ENCODE measurements around the gene SLAIN1.
"Not testable (repeated sequence)": the region's sequence is repeated elsewhere in the genome, so short reads cannot be mapped to it uniquely, and the experiment has no call there.

The SLAIN1 gene

GRCh38 chr13:77697217-77698103 is at the start of gene SLAIN1:
Gene SLAIN1, plus strand, starts transcription at chr13:77697687. Its CDS starts 227 bp downstream, at chr13:77697914.
- Mint-ChIP-seq H3K4me3 (peak within 1 kb of the TSS; percentile 95 to 99), H3K9me3 (no peaks in the 10 kb centered on the region), H3K27me3 (no peaks in the 10 kb centered on the region), H3K36me3 (no peaks in the 10 kb centered on the region), H3K27ac (peak within 1 kb of the TSS; percentile 95), H3K4me1 (peaks cover 16 to 29% of the 10 kb centered on the region in 2 donors)
- ATAC-seq (replicated peaks) (peak; percentile 80 to 85), DNase-seq (peak; percentile 77)

- Mint-ChIP-seq H3K4me3 (no peak overlapping the region), H3K4me1 (no peaks in the 10 kb centered on the region), H3K27ac (no peak overlapping the region), H3K27me3 (peaks cover 6 to 8% of the 10 kb centered on the region in 2 donors), H3K36me3 (no peaks in the 10 kb centered on the region), H3K9me3 (peaks cover 4 to 7% of the 10 kb centered on the region in 2 donors)
- ATAC-seq (replicated peaks): no peak
- DNase-seq: no peak
Observed at GRCh38 chr13:77650409-77650808, 47.1 kb upstream of the SLAIN1 start.

- DNase-seq (no peak), ATAC-seq (replicated peaks) (no peak)
- peaks cover 7% of the 10 kb centered on the region in 2 donors for H3K9me3 Mint-ChIP-seq
- H3K27ac Mint-ChIP-seq: no peak overlapping the region
- H3K4me1 Mint-ChIP-seq: no peaks in the 10 kb centered on the region
- no peaks in the 10 kb centered on the region for H3K36me3 Mint-ChIP-seq
- peaks cover 0 to 8% of the 10 kb centered on the region in 2 donors for H3K27me3 Mint-ChIP-seq
- H3K4me3 Mint-ChIP-seq: no peak overlapping the region
Observed at GRCh38 chr13:77653301-77653700, 44.2 kb upstream of the SLAIN1 start.

GRCh38 chr13:77660016-77660415 is 37.5 kb upstream of the SLAIN1 start:
- H3K4me3 Mint-ChIP-seq; DNase-seq; H3K27ac Mint-ChIP-seq; H3K36me3 Mint-ChIP-seq; H3K9me3 Mint-ChIP-seq; H3K4me1 Mint-ChIP-seq; ATAC-seq (replicated peaks); H3K27me3 Mint-ChIP-seq: not testable (repeated sequence)

GRCh38 chr13:77660841-77661250 is 36.6 kb upstream of the SLAIN1 start:
- DNase-seq (no peak), ATAC-seq (replicated peaks) (no peak)
- H3K4me3 Mint-ChIP-seq: no peak overlapping the region
- H3K27ac Mint-ChIP-seq: no peak overlapping the region
- no peaks in the 10 kb centered on the region for H3K4me1 Mint-ChIP-seq
- H3K27me3 Mint-ChIP-seq: no peaks in the 10 kb centered on the region
- no peaks in the 10 kb centered on the region for H3K36me3 Mint-ChIP-seq
- peaks cover 0 to 3% of the 10 kb centered on the region in 2 donors for H3K9me3 Mint-ChIP-seq

GRCh38 chr13:77662301-77662700 is 35.2 kb upstream of the SLAIN1 start:
- not testable (repeated sequence) for DNase-seq; H3K4me1 Mint-ChIP-seq; ATAC-seq (replicated peaks); H3K27me3 Mint-ChIP-seq; H3K36me3 Mint-ChIP-seq; H3K4me3 Mint-ChIP-seq; H3K9me3 Mint-ChIP-seq; H3K27ac Mint-ChIP-seq

- DNase-seq; H3K4me1 Mint-ChIP-seq; ATAC-seq (replicated peaks); H3K27ac Mint-ChIP-seq; H3K36me3 Mint-ChIP-seq; H3K9me3 Mint-ChIP-seq; H3K4me3 Mint-ChIP-seq: not testable (repeated sequence)
- peaks cover 6 to 15% of the 10 kb centered on the region in 2 donors for H3K27me3 Mint-ChIP-seq
Observed at GRCh38 chr13:77662831-77663230, 34.7 kb upstream of the SLAIN1 start.

GRCh38 chr13:77674852-77675251 is 22.6 kb upstream of the SLAIN1 start:
- Mint-ChIP-seq H3K4me1 (no peaks in the 10 kb centered on the region), H3K27ac (no peak overlapping the region), H3K4me3 (no peak overlapping the region), H3K9me3 (peaks cover 3 to 8% of the 10 kb centered on the region in 2 donors), H3K36me3 (no peaks in the 10 kb centered on the region), H3K27me3 (peaks cover 51 to 55% of the 10 kb centered on the region in 2 donors)
- ATAC-seq (replicated peaks) (no peak), DNase-seq (no peak)

- Mint-ChIP-seq H3K36me3 (no peaks in the 10 kb centered on the region), H3K27me3 (peaks cover 34 to 36% of the 10 kb centered on the region in 2 donors), H3K9me3 (peaks cover 3 to 4% of the 10 kb centered on the region in 2 donors), H3K4me1 (no peaks in the 10 kb centered on the region), H3K27ac (no peak overlapping the region), H3K4me3 (no peak overlapping the region)
- DNase-seq: no peak
- no peak for ATAC-seq (replicated peaks)
Observed at GRCh38 chr13:77678691-77679235, 18.7 kb upstream of the SLAIN1 start.

GRCh38 chr13:77687799-77688198 is 9.7 kb upstream of the SLAIN1 start:
- DNase-seq (no peak), ATAC-seq (replicated peaks) (no peak)
- H3K4me1 Mint-ChIP-seq: no peaks in the 10 kb centered on the region
- peaks cover 8 to 16% of the 10 kb centered on the region in 2 donors for H3K9me3 Mint-ChIP-seq
- peaks cover 0 to 11% of the 10 kb centered on the region in 2 donors for H3K27me3 Mint-ChIP-seq
- no peak overlapping the region for H3K4me3 Mint-ChIP-seq
- peaks cover 0 to 3% of the 10 kb centered on the region in 2 donors for H3K36me3 Mint-ChIP-seq
- H3K27ac Mint-ChIP-seq: no peak overlapping the region

GRCh38 chr13:77691871-77692270 is 5.6 kb upstream of the SLAIN1 start:
- H3K9me3 Mint-ChIP-seq: peaks cover 1 to 10% of the 10 kb centered on the region in 2 donors
- H3K4me1 Mint-ChIP-seq: peaks cover 9 to 12% of the 10 kb centered on the region in 2 donors
- no peak overlapping the region for H3K4me3 Mint-ChIP-seq
- peaks cover 0 to 11% of the 10 kb centered on the region in 2 donors for H3K27me3 Mint-ChIP-seq
- no peak overlapping the region for H3K27ac Mint-ChIP-seq
- H3K36me3 Mint-ChIP-seq: no peaks in the 10 kb centered on the region
- no peak for DNase-seq
- no peak for ATAC-seq (replicated peaks)

GRCh38 chr13:77692746-77693448 is 4.6 kb upstream of the SLAIN1 start:
- H3K4me3 Mint-ChIP-seq: no peak overlapping the region
- no peaks in the 10 kb centered on the region for H3K36me3 Mint-ChIP-seq
- ATAC-seq (replicated peaks) (no peak), DNase-seq (no peak)
- H3K27ac Mint-ChIP-seq: no peak overlapping the region
- H3K9me3 Mint-ChIP-seq: peaks cover 0 to under 1% of the 10 kb centered on the region in 2 donors
- H3K4me1 Mint-ChIP-seq: peaks cover 11 to 16% of the 10 kb centered on the region in 2 donors
- H3K27me3 Mint-ChIP-seq: peaks cover 0 to 4% of the 10 kb centered on the region in 2 donors

GRCh38 chr13:77693449-77693940 is 4.0 kb upstream of the SLAIN1 start:
- DNase-seq (no peak), ATAC-seq (replicated peaks) (no peak)
- no peaks in the 10 kb centered on the region for H3K27me3 Mint-ChIP-seq
- no peaks in the 10 kb centered on the region for H3K9me3 Mint-ChIP-seq
- no peaks in the 10 kb centered on the region for H3K36me3 Mint-ChIP-seq
- H3K27ac Mint-ChIP-seq: no peak overlapping the region
- H3K4me1 Mint-ChIP-seq: peaks cover 11 to 16% of the 10 kb centered on the region in 2 donors
- no peak overlapping the region for H3K4me3 Mint-ChIP-seq
